Measurements from ENCODE around the gene MSI1.

GRCh38 chr12:120331390-120331789, 37.6 kb downstream of the MSI1 start:
- no peak for TF ChIP-seq CTCF (IDR thresholded peaks at IDR 0.05)
- no peak for TF ChIP-seq POLR2A (IDR thresholded peaks at IDR 0.05)

All from body of pancreas (tissue), 4 donors.